ENCODE data around the gene DPH6.
"Not testable (repeated sequence)": the region's sequence is repeated elsewhere in the genome, so short reads cannot be mapped to it uniquely, and the experiment has no call there.

Gene DPH6

DNA sequence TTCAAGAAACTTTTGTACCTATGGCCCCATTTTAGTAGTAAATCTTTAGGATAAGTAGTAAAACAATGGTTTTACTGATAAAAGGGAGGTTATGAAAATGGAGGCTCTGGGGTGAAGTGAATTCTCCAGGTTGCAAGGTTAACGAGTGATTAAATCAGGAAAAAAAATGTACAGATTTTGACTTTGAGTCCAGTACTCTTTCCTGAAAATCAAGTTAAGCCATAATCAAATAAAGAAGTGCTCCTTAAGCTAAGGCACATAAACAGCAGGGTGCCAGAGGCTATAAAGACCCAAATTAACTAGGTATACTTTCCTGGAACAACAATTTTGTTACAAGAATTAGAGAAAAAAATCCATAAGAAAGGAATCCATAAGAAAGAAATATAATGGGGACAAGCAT lies 114.7 kb downstream of the DPH6 start:
- no peak for DNase-seq

- no peak for DNase-seq
Observed at GRCh38 chr15:35430301-35430700, 115.7 kb downstream of the DPH6 start.

- DNase-seq, result no peak
Observed at GRCh38 chr15:35427496-35427895, 118.5 kb downstream of the DPH6 start.

- no peak for DNase-seq
Observed at GRCh38 chr15:35427091-35427490, 118.9 kb downstream of the DPH6 start.

DNA sequence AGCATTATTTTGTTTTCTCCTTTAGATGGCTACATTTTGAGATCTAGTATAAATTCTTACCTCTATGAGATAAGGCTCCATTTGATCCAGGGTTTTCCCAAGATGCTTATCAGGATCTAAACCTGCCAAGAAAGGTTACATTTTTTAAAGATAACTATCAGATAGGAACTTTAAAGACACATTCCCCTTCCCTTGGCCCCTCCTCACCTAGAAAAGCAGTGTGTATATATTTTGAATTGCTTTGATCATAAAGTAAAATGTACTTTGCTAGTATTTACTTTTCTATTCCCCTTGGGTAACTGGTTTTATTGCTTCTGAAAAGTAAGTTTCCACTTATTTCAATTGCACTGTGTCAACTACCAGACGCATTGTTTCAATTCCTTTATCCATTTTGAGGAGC lies 135.2 kb downstream of the DPH6 start:
- no peak for DNase-seq

DNA sequence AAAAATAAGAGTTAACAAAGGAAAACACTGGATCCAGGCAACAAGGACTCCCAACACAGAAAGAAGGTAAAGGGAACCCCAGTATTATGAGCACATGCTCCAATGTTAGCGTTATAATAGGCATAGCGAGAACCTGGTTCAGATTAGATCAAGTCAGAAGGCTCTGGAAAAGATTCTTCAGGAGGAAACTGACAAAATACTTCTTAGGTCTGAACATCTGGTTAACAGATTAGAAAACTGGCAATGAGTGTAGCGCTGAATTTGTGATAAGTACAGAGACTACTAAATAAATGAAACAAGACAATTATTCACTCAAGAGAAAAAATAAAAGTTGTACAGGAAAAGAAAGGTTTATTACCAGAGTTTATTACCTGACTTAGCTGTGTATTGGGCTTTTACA lies 146.1 kb downstream of the DPH6 start:
- no peak for DNase-seq

- no peak for DNase-seq
Observed at GRCh38 chr15:35397027-35397426, 148.9 kb downstream of the DPH6 start.

GRCh38 chr15:35394416-35394815 lies 151.5 kb downstream of the DPH6 start:
- DNase-seq, result no peak

DNA sequence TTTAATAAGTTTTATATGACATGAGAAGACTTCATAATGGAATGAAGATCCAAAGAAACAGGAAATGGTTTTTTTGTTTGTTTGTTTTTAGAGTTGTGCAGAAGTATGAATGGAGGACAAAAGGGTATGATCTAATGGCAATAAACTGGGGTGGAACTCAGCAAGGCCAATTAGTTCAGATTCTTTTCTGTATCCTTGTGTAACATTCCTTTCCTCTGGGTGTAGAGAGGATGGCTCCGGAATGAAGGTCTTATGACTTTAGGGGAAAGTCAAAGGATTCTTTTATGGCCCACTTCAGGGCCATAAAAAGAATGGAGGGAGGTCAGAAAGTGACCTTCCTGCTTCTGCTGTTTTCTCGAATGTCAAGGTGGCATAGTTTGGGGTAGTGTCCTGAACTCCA lies 152.6 kb downstream of the DPH6 start:
- no peak for DNase-seq

- DNase-seq, result not testable (repeated sequence)
Observed at GRCh38 chr15:35391408-35391984, 154.5 kb downstream of the DPH6 start.

DNA sequence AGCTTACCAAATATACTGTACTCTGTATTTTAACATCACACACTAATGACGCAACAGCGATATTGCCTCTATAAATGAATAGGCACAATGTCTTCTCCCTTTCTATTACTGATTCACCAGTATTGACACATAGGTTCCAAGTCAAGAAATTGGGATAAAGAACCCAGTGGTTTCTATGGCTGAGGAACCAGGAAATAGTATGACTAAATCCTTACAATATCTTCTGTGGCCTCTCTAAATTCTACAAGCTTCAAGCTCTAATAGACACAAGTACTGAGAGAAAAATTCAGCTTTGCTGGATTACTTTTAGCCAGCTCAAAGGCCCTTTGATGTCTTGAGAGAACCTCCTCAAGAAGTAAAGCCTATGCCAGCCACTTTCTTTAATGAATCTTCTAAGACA lies 162.5 kb downstream of the DPH6 start:
- no peak for DNase-seq

DNA sequence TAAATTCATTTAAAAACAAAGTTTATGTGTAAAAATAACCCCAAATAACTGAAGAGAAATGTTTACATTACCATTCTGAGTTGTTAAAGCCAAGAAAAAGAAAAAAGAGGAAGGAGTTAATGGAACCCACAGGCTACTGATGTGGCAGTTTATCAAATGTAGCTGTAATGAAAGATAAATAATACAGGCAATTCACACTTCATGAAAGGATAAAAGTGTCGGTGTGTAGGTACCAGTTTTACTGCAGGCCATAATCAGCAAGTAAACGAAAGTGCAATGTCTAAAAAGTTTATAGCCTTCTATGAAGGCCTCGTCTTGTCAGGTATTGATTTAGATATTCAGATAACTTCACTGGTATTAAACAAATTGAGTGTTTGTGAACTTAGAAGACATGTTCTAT lies 164.6 kb downstream of the DPH6 start:
- no peak for DNase-seq

- DNase-seq, result no peak
Observed at GRCh38 chr15:35379972-35380371, 166.0 kb downstream of the DPH6 start.

DNA sequence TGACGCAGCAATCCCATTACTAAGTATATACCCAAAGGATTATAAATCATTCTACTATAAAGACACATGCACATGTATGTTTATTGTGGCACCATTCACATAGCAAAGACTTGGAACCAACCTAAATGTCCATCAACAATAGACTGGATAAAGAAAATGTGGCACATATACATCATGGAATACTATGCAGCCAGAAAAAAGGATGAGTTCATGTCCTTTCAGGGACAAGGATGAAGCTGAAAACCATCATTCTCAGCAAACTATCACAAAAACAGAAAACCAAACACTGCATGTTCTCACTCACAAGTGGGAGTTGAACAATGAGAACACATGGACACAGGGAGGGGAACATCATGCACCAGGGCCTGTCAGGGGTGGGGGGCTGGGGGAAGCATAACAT lies 167.5 kb downstream of the DPH6 start:
- not testable (repeated sequence) for DNase-seq

DNA sequence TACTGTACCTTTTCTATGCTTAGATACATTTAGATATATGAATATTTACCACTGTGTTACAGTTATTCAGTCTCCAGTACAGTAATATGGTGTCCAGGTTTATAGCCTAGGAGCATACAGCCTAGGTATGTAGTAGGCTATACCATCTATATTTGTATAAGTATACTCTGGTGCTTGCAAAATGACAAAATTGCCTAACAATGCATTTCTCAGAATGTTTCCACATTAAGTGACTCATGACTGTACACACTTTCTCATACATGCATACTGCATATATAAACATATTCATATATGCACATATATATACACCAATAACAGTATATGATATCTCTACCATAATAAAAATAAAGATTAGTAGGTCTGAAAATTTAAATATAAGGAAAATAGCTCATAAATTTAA lies 169.3 kb downstream of the DPH6 start:
- DNase-seq, result no peak

- no peak for DNase-seq
Observed at GRCh38 chr15:35374661-35375060, 171.3 kb downstream of the DPH6 start.

GRCh38 chr15:35362195-35362829 lies 183.7 kb downstream of the DPH6 start:
- DNase-seq, result no peak

GRCh38 chr15:35358824-35359223 lies 187.1 kb downstream of the DPH6 start:
- no peak for DNase-seq

DNA sequence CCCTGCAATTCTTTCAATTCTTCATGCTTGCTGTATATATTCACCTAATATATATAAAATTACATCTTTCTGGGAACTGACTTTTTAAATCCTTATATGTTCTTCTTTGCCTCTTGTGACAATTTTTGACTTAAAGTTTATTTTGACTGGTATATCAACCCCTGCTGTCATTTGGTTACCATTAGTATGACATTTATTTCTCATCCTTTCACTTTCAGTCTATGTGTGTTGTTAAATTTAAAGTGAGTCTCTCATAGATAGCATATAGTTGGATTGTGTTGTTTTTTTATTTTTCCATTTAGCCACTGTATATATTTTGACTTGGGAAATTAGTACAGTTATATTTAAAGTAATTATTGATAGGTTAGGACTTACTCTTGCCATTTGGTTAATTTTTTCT lies 194.9 kb downstream of the DPH6 start:
- DNase-seq, result no peak

DNA sequence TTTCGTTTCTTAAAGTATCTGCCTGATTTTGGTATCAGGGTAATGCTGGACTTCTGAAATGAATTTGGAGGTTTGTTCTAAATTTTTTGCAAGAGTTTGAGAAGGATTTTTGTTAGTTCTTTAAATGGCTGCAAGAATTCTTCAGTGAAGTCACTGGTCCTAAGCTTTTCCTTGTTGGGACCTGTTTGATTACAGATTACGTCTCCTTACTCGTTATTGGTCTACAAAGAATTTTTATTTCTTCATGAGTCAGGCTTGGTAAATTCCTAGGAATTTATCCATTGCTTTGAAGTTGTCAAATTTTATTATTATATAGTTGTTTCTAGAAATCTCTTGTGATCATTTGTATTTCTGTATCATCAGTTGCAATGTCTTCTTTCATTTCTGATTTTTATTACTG lies 196.0 kb downstream of the DPH6 start:
- DNase-seq, result no peak

DNA sequence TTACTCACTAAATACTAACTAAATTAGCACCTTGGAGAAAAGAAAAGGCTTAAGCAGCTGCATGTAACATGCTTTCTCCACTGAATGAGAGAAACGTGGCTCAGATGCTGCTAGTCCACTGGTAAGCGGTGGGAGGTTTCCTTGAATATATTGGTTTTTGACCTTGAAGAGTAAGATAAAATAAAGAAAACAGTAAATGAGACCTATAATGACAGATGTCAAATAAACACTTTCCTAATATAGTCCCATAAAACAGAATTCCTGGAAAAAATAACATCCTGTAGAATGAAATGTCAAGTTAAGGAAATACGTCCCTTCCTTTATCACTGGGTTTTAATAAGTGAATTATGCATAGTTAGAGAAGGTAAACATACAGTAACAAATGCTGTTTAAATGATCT lies 215.0 kb downstream of the DPH6 start:
- no peak for DNase-seq

DNA sequence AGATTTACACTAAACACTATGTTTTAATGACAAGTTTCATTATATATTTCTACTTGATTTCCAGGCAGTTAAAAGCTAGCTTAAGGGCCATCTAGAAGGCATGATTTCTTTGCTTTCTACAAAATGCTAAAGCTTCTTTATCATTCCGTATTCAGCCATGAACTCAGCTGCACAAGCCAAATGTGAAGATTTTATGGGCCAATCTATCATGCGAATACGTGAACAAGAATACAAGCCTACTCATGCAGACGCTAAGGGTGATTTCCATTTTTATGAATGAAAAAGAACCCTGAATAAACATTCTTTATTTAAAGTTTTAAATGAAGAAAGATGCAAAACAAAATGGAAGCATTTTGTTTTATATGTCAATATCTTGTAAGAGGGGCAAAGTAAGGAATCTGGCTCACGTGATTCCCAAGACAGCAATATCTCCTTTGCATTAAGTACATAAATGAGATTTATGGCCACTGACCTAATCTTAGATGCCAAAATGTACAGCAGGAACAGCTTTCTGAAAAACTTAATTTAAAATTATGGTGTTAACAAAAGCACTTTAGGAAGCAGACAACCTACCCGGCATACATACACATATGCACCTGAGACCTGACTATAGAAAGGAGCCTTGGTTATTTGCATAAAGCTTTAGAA lies 215.8 kb downstream of the DPH6 start:
- no peak for DNase-seq

GRCh38 chr15:35329521-35329961 lies 216.4 kb downstream of the DPH6 start:
- DNase-seq, result no peak

GRCh38 chr15:35328836-35329235 lies 217.1 kb downstream of the DPH6 start:
- DNase-seq, result not testable (repeated sequence)

DNA sequence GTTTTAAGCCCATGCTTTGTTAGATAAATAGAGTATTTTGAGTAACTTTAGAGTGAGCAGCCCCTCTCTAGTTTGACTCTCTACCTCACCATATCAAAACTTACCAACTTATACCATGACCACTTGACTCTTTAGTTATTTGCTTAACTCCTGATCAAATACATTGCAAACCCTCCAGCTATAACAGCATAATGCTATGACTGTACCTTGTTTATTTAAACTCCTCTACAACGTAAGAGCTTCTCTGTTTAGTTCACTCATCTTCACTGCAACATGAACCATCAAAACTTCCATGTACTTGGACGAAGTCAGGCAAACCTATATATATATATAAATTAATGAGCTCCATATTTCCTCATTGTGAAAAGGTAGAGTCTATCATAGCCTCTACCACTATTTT lies 218.2 kb downstream of the DPH6 start:
- DNase-seq, result no peak
